CD4-positive, alpha-beta T cell treated with Interleukin-15 for 4 hours (primary cell): Measurements from ENCODE around the gene TMC2.

Source experiments
- DNase-seq: peaks from one replicate; pipeline ENCODE4 v3.0.0-alpha.2; 2020; ENCODE audit warnings: low spot score

Gene TMC2

GRCh38 chr20:2578475-2579192 is 42.3 kb downstream of the TMC2 start:
- DNase-seq = no peak

- no peak for DNase-seq
Measured at GRCh38 chr20:2585811-2586210, 49.4 kb downstream of the TMC2 start.

- no peak for DNase-seq
Measured at GRCh38 chr20:2593756-2594155, 57.4 kb downstream of the TMC2 start.

GRCh38 chr20:2595076-2595475 is 58.7 kb downstream of the TMC2 start:
- DNase-seq = no peak

- DNase-seq = no peak
Measured at GRCh38 chr20:2596673-2597279, 60.4 kb downstream of the TMC2 start.

- DNase-seq = no peak
Measured at GRCh38 chr20:2599288-2600006, 63.1 kb downstream of the TMC2 start.

GRCh38 chr20:2602046-2602735 is 65.8 kb downstream of the TMC2 start:
- no peak for DNase-seq

- no peak for DNase-seq
Measured at GRCh38 chr20:2602746-2603145, 66.4 kb downstream of the TMC2 start.

- no peak for DNase-seq
Measured at GRCh38 chr20:2603816-2604505, 67.6 kb downstream of the TMC2 start.

- no peak for DNase-seq
Measured at GRCh38 chr20:2604506-2604835, 68.1 kb downstream of the TMC2 start.

- no peak for DNase-seq
Measured at GRCh38 chr20:2606507-2607006, 70.2 kb downstream of the TMC2 start.

GRCh38 chr20:2610326-2610725 is 74.0 kb downstream of the TMC2 start:
- DNase-seq = no peak

- no peak for DNase-seq
Measured at GRCh38 chr20:2610941-2611720, 74.8 kb downstream of the TMC2 start.

GRCh38 chr20:2612073-2612472 is 75.7 kb downstream of the TMC2 start:
- DNase-seq = no peak

GRCh38 chr20:2616634-2617033 is 80.3 kb downstream of the TMC2 start:
- DNase-seq = no peak

- DNase-seq = no peak
Measured at GRCh38 chr20:2617099-2617714, 80.8 kb downstream of the TMC2 start.

- DNase-seq = no peak
Measured at GRCh38 chr20:2618815-2619214, 82.4 kb downstream of the TMC2 start.

- no peak for DNase-seq
Measured at GRCh38 chr20:2619337-2619736, 83.0 kb downstream of the TMC2 start.

GRCh38 chr20:2619961-2620595 is 83.7 kb downstream of the TMC2 start:
- no peak for DNase-seq

- no peak for DNase-seq
Measured at GRCh38 chr20:2624190-2624589, 87.8 kb downstream of the TMC2 start.
